H1 (cell line): ENCODE results near the gene CNOT10. TPM values are rescaled to one million over a fixed set of nuclear protein-coding genes. Genes with fewer than 3 reads are reported as not detected.

Experiments
- CTCF ChIA-PET: fragments of 300-600 bp; sonication (Branson Sonifier 250); formaldehyde crosslinking; loops from one replicate; lab custom pipeline; 2021; ENCODE audit not compliant: partially characterized antibody; lab: Charles Lee
- POLR2A ChIA-PET: fragments of 300-600 bp; sonication (Branson Sonifier 250); formaldehyde crosslinking; loops from one replicate; lab custom pipeline; 2021; ENCODE audit warnings: inconsistent platforms; ENCODE audit not compliant: partially characterized antibody; lab: Charles Lee
- DNase-seq, 2 experiments: peaks; one replicate each; pipeline versions ENCODE4 v3.0.0 to v3.0.0-alpha.2; 2010 to 2022; ENCODE audit warnings: low spot score in 2 of 2, low read depth in 1 of 2, mixed read lengths in 1 of 2
- FAIRE-seq: peaks from 2 replicates; lab custom pipeline; 2011; peaks lifted over from hg19 to GRCh38; lab: Jason Lieb, UNC
- H2AFZ ChIP-seq: 2 replicates; pipeline ENCODE4 v1.8.1; 2012; ENCODE audit warnings: low read length, inconsistent platforms
- H2AK5ac ChIP-seq: 2 replicates; pipeline ENCODE4 v1.6.1; 2013; ENCODE audit warnings: low read depth, low read length
- H2BK120ac ChIP-seq: replicated peaks from 2 replicates; pipeline ENCODE3; 2013; ENCODE audit warnings: low read depth, low read length, inconsistent platforms
- H2BK12ac ChIP-seq: 2 replicates; pipeline ENCODE4 v1.6.1; 2013; ENCODE audit warnings: low read depth, low read length
- H2BK15ac ChIP-seq: 2 replicates; pipeline ENCODE4 v1.6.1; 2013; ENCODE audit warnings: low read length
- H2BK20ac ChIP-seq: 2 replicates; pipeline ENCODE4 v1.6.1; 2013; ENCODE audit warnings: low read length
- H2BK5ac ChIP-seq: 2 replicates; pipeline ENCODE4 v1.6.1; 2013; ENCODE audit warnings: low read depth, low read length
- H3K14ac ChIP-seq: 2 replicates; pipeline ENCODE4 v1.6.1; 2013; ENCODE audit warnings: inconsistent platforms; ENCODE audit not compliant: insufficient read length
- H3K18ac ChIP-seq: 2 replicates; pipeline ENCODE4 v1.6.1; 2013; ENCODE audit warnings: low read length; ENCODE audit errors: extremely low read depth
- H3K23ac ChIP-seq: 2 replicates; pipeline ENCODE4 v1.6.1; 2013; ENCODE audit warnings: inconsistent platforms; ENCODE audit not compliant: insufficient read length
- H3K23me2 ChIP-seq: 2 replicates; pipeline ENCODE4 v1.6.1; 2013; ENCODE audit warnings: low read depth, low read length
- H3K27ac ChIP-seq: 2 replicates; pipeline ENCODE4 v1.6.1; 2011; ENCODE audit warnings: low read depth, low read length, inconsistent platforms
- H3K27me3 ChIP-seq, 4 experiments: replicated peaks in 1 of 4; 1 replicate in 1 of 4; 2 replicates in 3 of 4; pipeline versions ENCODE4 v1.6.1 to v1.8.1; 2011 to 2013; ENCODE audit warnings: low read length in 3 of 4, mild to moderate bottlenecking in 3 of 4, inconsistent platforms in 2 of 4, mixed read lengths in 2 of 4, moderate library complexity in 1 of 4; ENCODE audit not compliant: control insufficient read depth in 3 of 4, insufficient read depth in 3 of 4; ENCODE audit errors: extremely low read depth in 1 of 4
- H3K36me3 ChIP-seq, 4 experiments: 2 replicates each; pipeline versions ENCODE4 v1.6.1 to v1.8.1; 2011 to 2013; ENCODE audit warnings: mild to moderate bottlenecking in 4 of 4, low read length in 3 of 4, moderate library complexity in 2 of 4, control low read depth in 1 of 4, inconsistent platforms in 1 of 4; ENCODE audit not compliant: insufficient read depth in 4 of 4, control insufficient read depth in 2 of 4
- H3K4ac ChIP-seq: replicated peaks from 2 replicates; pipeline ENCODE3; 2013; ENCODE audit warnings: low read length, low read depth, mixed read lengths, inconsistent platforms; ENCODE audit not compliant: insufficient read length
- H3K4me1 ChIP-seq, 4 experiments: replicated peaks in 1 of 4; 1 replicate in 1 of 4; 2 replicates in 3 of 4; pipeline versions ENCODE4 v1.6.1 to v1.8.1; 2011 to 2013; ENCODE audit warnings: low read length in 3 of 4, inconsistent platforms in 2 of 4, mixed read lengths in 1 of 4; ENCODE audit not compliant: insufficient read depth in 4 of 4, control insufficient read depth in 3 of 4
- H3K4me2 ChIP-seq, 2 experiments: 2 replicates each; pipeline versions ENCODE4 v1.6.1 to v1.8.1; 2011 to 2013; ENCODE audit warnings: low read depth in 2 of 2, low read length in 2 of 2, control low read depth in 1 of 2, inconsistent platforms in 1 of 2, mild to moderate bottlenecking in 1 of 2; ENCODE audit not compliant: insufficient read depth in 1 of 2
- H3K4me3 ChIP-seq, 4 experiments: fragments of 200-600, 300-600 bp in 1 of 4; sonication (generic), shearing (Covaris generic), sonication (Bioruptor Twin) in 1 of 4; 2 replicates each; pipeline versions ENCODE4 v1.5.1 to v1.8.1; 2011 to 2016; ENCODE audit warnings: low read length in 4 of 4, low read depth in 3 of 4, control low read depth in 2 of 4, inconsistent platforms in 2 of 4, mild to moderate bottlenecking in 2 of 4, mixed read lengths in 1 of 4, moderate library complexity in 1 of 4; ENCODE audit not compliant: insufficient read depth in 2 of 4; ENCODE audit errors: extremely low read depth in 1 of 4
- H3K56ac ChIP-seq: replicated peaks from 2 replicates; pipeline ENCODE3; 2013; ENCODE audit warnings: low read depth, mild to moderate bottlenecking, mixed read lengths, low read length, inconsistent platforms; ENCODE audit not compliant: insufficient read length
- H3K79me1 ChIP-seq: 2 replicates; pipeline ENCODE4 v1.6.1; 2013; ENCODE audit warnings: low read depth, low read length, control low read depth
- H3K79me2 ChIP-seq, 2 experiments: 2 replicates each; pipeline versions ENCODE4 v1.6.1 to v1.8.1; 2012 to 2013; ENCODE audit warnings: low read length in 2 of 2, mild to moderate bottlenecking in 2 of 2, inconsistent platforms in 1 of 2; ENCODE audit not compliant: insufficient read depth in 2 of 2, control insufficient read depth in 1 of 2
- H3K9ac ChIP-seq, 4 experiments: replicated peaks in 1 of 4; 1 replicate in 1 of 4; 2 replicates in 3 of 4; pipeline versions ENCODE4 v1.6.1 to v1.8.1; 2011 to 2013; ENCODE audit warnings: low read depth in 3 of 4, low read length in 3 of 4, control low read depth in 2 of 4, mild to moderate bottlenecking in 2 of 4, moderate library complexity in 2 of 4, inconsistent platforms in 1 of 4; ENCODE audit errors: extremely low read depth in 1 of 4
- H3K9me3 ChIP-seq, 2 experiments: 2 replicates each; pipeline versions ENCODE4 v1.6.1 to v1.8.1; 2012 to 2013; ENCODE audit warnings: mild to moderate bottlenecking in 2 of 2, moderate library complexity in 2 of 2, control low read depth in 1 of 2, inconsistent platforms in 1 of 2, low read depth in 1 of 2, low read length in 1 of 2, mixed read lengths in 1 of 2; ENCODE audit not compliant: insufficient read depth in 2 of 2
- H4K20me1 ChIP-seq, 2 experiments: replicated peaks in 1 of 2; 2 replicates each; pipeline versions ENCODE3 to v1.8.1; 2011 to 2013; ENCODE audit warnings: inconsistent platforms in 2 of 2, low read length in 2 of 2, mild to moderate bottlenecking in 1 of 2; ENCODE audit not compliant: insufficient read depth in 2 of 2, control insufficient read depth in 1 of 2
- H4K5ac ChIP-seq: 2 replicates; pipeline ENCODE4 v1.6.1; 2013; ENCODE audit warnings: low read length, low read depth, mixed read lengths, inconsistent platforms; ENCODE audit not compliant: insufficient read length
- H4K8ac ChIP-seq: 2 replicates; pipeline ENCODE4 v1.8.0; 2013; ENCODE audit warnings: mild to moderate bottlenecking, moderate library complexity, low read length, inconsistent platforms; ENCODE audit not compliant: insufficient read depth; ENCODE audit errors: extremely low read depth
- H4K91ac ChIP-seq: replicated peaks from 2 replicates; pipeline ENCODE3; 2013; ENCODE audit warnings: low read length, mixed read lengths, inconsistent platforms; ENCODE audit not compliant: insufficient read length
- BCL11A ChIP-seq, 2 experiments: IDR thresholded peaks; one replicate each; pipeline ENCODE4 v1.6.1; 2011; ENCODE audit warnings: low read depth in 2 of 2, low read length in 2 of 2, mild to moderate bottlenecking in 2 of 2
- FOSL1 ChIP-seq: IDR thresholded peaks from 2 replicates; pipeline ENCODE4 v1.6.1; 2011; ENCODE audit warnings: mild to moderate bottlenecking, low read depth, low read length, moderate library complexity; ENCODE audit not compliant: insufficient read depth
- HDAC6 ChIP-seq: IDR thresholded peaks from one replicate; pipeline ENCODE4 v1.7.1; 2012; ENCODE audit warnings: low read depth, mild to moderate bottlenecking, inconsistent platforms, low read length, moderate library complexity
- JUN ChIP-seq: IDR thresholded peaks from 2 replicates; pipeline ENCODE4 v1.6.1; 2011; ENCODE audit warnings: low read depth, mild to moderate bottlenecking, improper control_type of control experiment, low read length
- JUND ChIP-seq: IDR thresholded peaks from 2 replicates; pipeline ENCODE4 v1.6.1; 2011; ENCODE audit warnings: mild to moderate bottlenecking, improper control_type of control experiment, low read length
- KDM4A ChIP-seq: IDR thresholded peaks from one replicate; pipeline ENCODE4 v1.7.1; 2012; ENCODE audit warnings: low read depth, mild to moderate bottlenecking, moderate library complexity, low read length, inconsistent platforms; ENCODE audit not compliant: severe bottlenecking
- KDM5A ChIP-seq: fragments of 200-600 bp; IDR thresholded peaks from 2 replicates; pipeline ENCODE4 v1.7.1; 2012; ENCODE audit warnings: mild to moderate bottlenecking, low read length, inconsistent platforms, mixed read lengths
- MAFK ChIP-seq: IDR thresholded peaks from 2 replicates; pipeline ENCODE4 v1.6.1; 2012; ENCODE audit warnings: low read depth, mild to moderate bottlenecking, improper control_type of control experiment, low read length
- NRF1 ChIP-seq: IDR thresholded peaks from 2 replicates; pipeline ENCODE4 v1.6.1; 2011; ENCODE audit warnings: mild to moderate bottlenecking, low read depth, low read length, improper control_type of control experiment
- SAP30 ChIP-seq: fragments of 300-600 bp; sonication (generic); IDR thresholded peaks from 2 replicates; pipeline ENCODE4 v1.7.1; 2012; ENCODE audit warnings: low read length, moderate library complexity, mild to moderate bottlenecking, inconsistent platforms; ENCODE audit not compliant: insufficient read depth, insufficient replicate concordance
- SP1 ChIP-seq: IDR thresholded peaks from 2 replicates; pipeline ENCODE4 v1.6.1; 2011; ENCODE audit warnings: low read depth, low read length
- WGBS, 2 experiments: shearing (Covaris generic) in 1 of 2; methylation state at CpG; one replicate each; pipeline versions ENCODE4 v1.1.6 to v1.1.7; 2013 to 2015; ENCODE audit warnings: low lambda C conversion rate in 2 of 2, mixed read lengths in 2 of 2, inconsistent platforms in 1 of 2, low coverage in 1 of 2, missing lambda C conversion rate in 1 of 2; ENCODE audit not compliant: insufficient replicate concordance in 2 of 2, insufficient coverage in 1 of 2, insufficient read length in 1 of 2; ENCODE audit errors: extremely low coverage in 1 of 2, missing lambda C conversion rate in 1 of 2; 5-methylcytosine and 5-hydroxymethylcytosine counted together
- polyA plus RNA-seq, 7 experiments: library from polyadenylated mRNA; depleted of rRNA in 3 of 7; stranded (reverse) in 5 of 7; unstranded in 2 of 7; fragments of >200 nt in 5 of 7; fragments of 200-250 nt in 2 of 7; gene quantifications; 1 replicate in 5 of 7; 2 replicates in 1 of 7; 4 replicates in 1 of 7; pipeline versions ENCODE4 v1.2.1 to v1.2.3, GENCODE V29; 2011 to 2013; ENCODE audit warnings: missing spikeins in 2 of 7, mixed read lengths in 2 of 7
- total RNA-seq: library from RNA; stranded (reverse); fragmentation: NEBNext Ultra II Directional; extraction: Animal tissue kit (Norgen Biotek cat#: 25700); gene quantifications from 2 replicates; pipeline ENCODE4 v1.2.1, GENCODE V29; 2021
- TF ChIP-seq, protein P1 (sequence below): IDR thresholded peaks from 2 replicates; pipeline ENCODE4 v1.6.1; 2012; ENCODE audit warnings: inconsistent platforms

The CNOT10 gene
- total and polyA plus RNA-seq, 2 of the 8 experiments (the other 6 are each of a cell fraction or from before 2014, with no cell fraction given) = 39.9 to 55.9 TPM

DNA sequence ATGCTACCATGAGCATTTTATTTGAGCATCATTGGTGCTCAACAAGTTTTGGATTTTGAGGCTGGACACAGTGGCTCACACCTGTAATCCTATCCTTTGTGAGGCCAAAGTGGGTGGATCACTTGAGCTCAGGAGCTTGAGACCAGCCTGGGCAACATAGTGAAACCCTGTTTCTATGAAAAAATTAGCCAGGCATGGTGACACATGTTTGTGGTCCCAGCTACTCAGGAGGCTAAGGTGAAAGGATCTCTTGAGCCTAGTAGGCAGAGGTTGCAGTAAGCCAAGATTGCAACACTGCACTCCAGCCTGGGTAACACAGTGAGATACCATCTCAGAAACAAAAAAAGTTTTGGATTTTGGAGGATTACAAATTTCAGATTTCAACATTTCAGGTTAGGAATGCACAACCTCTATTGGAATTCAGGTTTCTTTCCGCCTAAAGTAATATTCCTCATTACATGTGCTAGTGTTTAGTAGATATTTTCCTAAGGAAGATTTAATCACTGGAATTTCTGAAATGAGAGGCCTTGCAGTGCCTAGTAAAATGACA is 27.6 kb downstream of the CNOT10 start:
- no peaks in the 10 kb centered on the region for H3K27me3 ChIP-seq
- H4K8ac ChIP-seq = no peak overlapping the region
- H3K23ac ChIP-seq = no peak overlapping the region
- H2BK12ac ChIP-seq = no peak overlapping the region
- DNase-seq (no peak), FAIRE-seq (no peak)
- no peak overlapping the region for H3K56ac ChIP-seq
- no peak overlapping the region for H4K91ac ChIP-seq
- H3K4me2 ChIP-seq = no peak overlapping the region
- no peak overlapping the region for H2BK15ac ChIP-seq
- no peaks in the 10 kb centered on the region for H3K23me2 ChIP-seq
- H2AK5ac ChIP-seq = no peak overlapping the region
- H2AFZ ChIP-seq = no peak overlapping the region
- H3K9ac ChIP-seq = no peak overlapping the region
- no peak overlapping the region for H3K14ac ChIP-seq
- H3K36me3 ChIP-seq = peaks cover 6 to 46% (median 26%) of the 10 kb centered on the region in 4 experiments; a peak in 7 of 8 replicates
- H3K4me3 ChIP-seq = no peak overlapping the region
- ChIA-PET POLR2A (no interaction called here), CTCF (interaction anchor here (1.2 kb wide), 1 partner anchor 212 kb away, joined by 3 read pairs; no protein-coding TSS in a partner anchor)
- no peak overlapping the region for H3K4ac ChIP-seq
- no peak overlapping the region for H2BK120ac ChIP-seq
- 83% methylated on average over 1 of the region's 1 CpG; no CpG with 5 or more reads in 1 of the 2 experiments for WGBS, 2 experiments
- no peak overlapping the region for H2BK5ac ChIP-seq
- H3K27ac ChIP-seq = no peak overlapping the region
- no peak for TF ChIP-seq NRF1
- no peak for TF ChIP-seq MAFK
- no peak for TF ChIP-seq SAP30
- TF ChIP-seq KDM5A = no peak
- TF ChIP-seq, protein P1, sequence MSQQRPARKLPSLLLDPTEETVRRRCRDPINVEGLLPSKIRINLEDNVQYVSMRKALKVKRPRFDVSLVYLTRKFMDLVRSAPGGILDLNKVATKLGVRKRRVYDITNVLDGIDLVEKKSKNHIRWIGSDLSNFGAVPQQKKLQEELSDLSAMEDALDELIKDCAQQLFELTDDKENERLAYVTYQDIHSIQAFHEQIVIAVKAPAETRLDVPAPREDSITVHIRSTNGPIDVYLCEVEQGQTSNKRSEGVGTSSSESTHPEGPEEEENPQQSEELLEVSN = no peak
- no peak for TF ChIP-seq FOSL1
- TF ChIP-seq HDAC6 = no peak
- no peak for TF ChIP-seq KDM4A
- no peak for TF ChIP-seq SP1
- TF ChIP-seq JUN = no peak
- no peak for TF ChIP-seq BCL11A (IDR thresholded peaks at IDR 0.05; ENCODE audit: low read depth in 2 of 2, low read length in 2 of 2)
- TF ChIP-seq JUND = no peak
- no peak overlapping the region for H2BK20ac ChIP-seq
- peaks cover 0 to 3% of the 10 kb centered on the region in 2 experiments for H4K20me1 ChIP-seq
- no peaks in the 10 kb centered on the region for H3K79me2 ChIP-seq
- no peak overlapping the region for H3K18ac ChIP-seq
- H3K4me1 ChIP-seq = no peaks in the 10 kb centered on the region
- no peaks in the 10 kb centered on the region for H3K79me1 ChIP-seq
- H4K5ac ChIP-seq = no peak overlapping the region
- no peaks in the 10 kb centered on the region for H3K9me3 ChIP-seq
